Measurements from ENCODE around the gene ENTPD1.
"Not testable (repeated sequence)": the region's sequence is repeated elsewhere in the genome, so short reads cannot be mapped to it uniquely, and the experiment has no call there.

ENTPD1 gene

GRCh38 chr10:95796504-95796903 is 40.5 kb downstream of the ENTPD1 start:
- no peak for DNase-seq (ENCODE audit: low spot score)

- DNase-seq (ENCODE audit: low spot score) = no peak
Observed at GRCh38 chr10:95798096-95798855, 42.3 kb downstream of the ENTPD1 start.

GRCh38 chr10:95800286-95800685 is 44.3 kb downstream of the ENTPD1 start:
- not testable (repeated sequence) for DNase-seq (ENCODE audit: low spot score)

- DNase-seq (ENCODE audit: low spot score) = not testable (repeated sequence)
Observed at GRCh38 chr10:95806687-95807380, 50.9 kb downstream of the ENTPD1 start.

- not testable (repeated sequence) for DNase-seq (ENCODE audit: low spot score)
Observed at GRCh38 chr10:95808705-95809308, 52.8 kb downstream of the ENTPD1 start.

GRCh38 chr10:95809370-95810197 is 53.6 kb downstream of the ENTPD1 start:
- no peak for DNase-seq (ENCODE audit: low spot score)

GRCh38 chr10:95810198-95810976 is 54.4 kb downstream of the ENTPD1 start:
- no peak for DNase-seq (ENCODE audit: low spot score)

GRCh38 chr10:95813054-95813685 is 57.2 kb downstream of the ENTPD1 start:
- DNase-seq (ENCODE audit: low spot score) = no peak

GRCh38 chr10:95814011-95814727 is 58.2 kb downstream of the ENTPD1 start:
- DNase-seq (ENCODE audit: low spot score) = peak; percentile 89

GRCh38 chr10:95815133-95815532 is 59.2 kb downstream of the ENTPD1 start:
- DNase-seq (ENCODE audit: low spot score) = no peak

- DNase-seq (ENCODE audit: low spot score) = peak; percentile 63
Observed at GRCh38 chr10:95815701-95816240, 59.8 kb downstream of the ENTPD1 start.

GRCh38 chr10:95818010-95818409 is 62.0 kb downstream of the ENTPD1 start:
- no peak for DNase-seq (ENCODE audit: low spot score)

GRCh38 chr10:95818668-95819067 is 62.7 kb downstream of the ENTPD1 start:
- DNase-seq (ENCODE audit: low spot score) = peak; percentile 94

- DNase-seq (ENCODE audit: low spot score) = no peak
Observed at GRCh38 chr10:95819620-95820329, 63.8 kb downstream of the ENTPD1 start.

GRCh38 chr10:95820363-95820762 is 64.4 kb downstream of the ENTPD1 start:
- no peak for DNase-seq (ENCODE audit: low spot score)

GRCh38 chr10:95821720-95822119 is 65.8 kb downstream of the ENTPD1 start:
- no peak for DNase-seq (ENCODE audit: low spot score)

GRCh38 chr10:95830044-95830443 is 74.1 kb downstream of the ENTPD1 start:
- no peak for DNase-seq (ENCODE audit: low spot score)

GRCh38 chr10:95831076-95831475 is 75.1 kb downstream of the ENTPD1 start:
- DNase-seq (ENCODE audit: low spot score) = no peak

- DNase-seq (ENCODE audit: low spot score) = no peak
Observed at GRCh38 chr10:95831515-95831914, 75.6 kb downstream of the ENTPD1 start.
